IMR-90 (cell line): Measurements from ENCODE around the gene PRKCE.

Source experiments
- BHLHE40 ChIP-seq: fragments of 150-350 bp; IDR thresholded peaks from 2 replicates; pipeline ENCODE4 v1.6.1; 2016; ENCODE audit warnings: mild to moderate bottlenecking, low read depth, low read length
- CEBPB ChIP-seq: IDR thresholded peaks from 2 replicates; pipeline ENCODE4 v1.6.1; 2012; ENCODE audit warnings: low read depth, low read length, improper control_type of control experiment
- CHD1 ChIP-seq: IDR thresholded peaks from 2 replicates; pipeline ENCODE4 v1.6.1; 2012; ENCODE audit warnings: low read depth, low read length, improper control_type of control experiment
- CTCF ChIP-seq: conservative IDR thresholded peaks from 2 replicates; pipeline ENCODE4 v1.5.1; 2012; ENCODE audit warnings: mild to moderate bottlenecking, low read depth, low read length, improper control_type of control experiment
- FOS ChIP-seq: fragments of 150-350 bp; IDR thresholded peaks from 2 replicates; pipeline ENCODE4 v1.6.1; 2016; ENCODE audit warnings: low read depth, low read length
- MAFK ChIP-seq: IDR thresholded peaks from 2 replicates; pipeline ENCODE4 v1.6.1; 2012; ENCODE audit warnings: low read depth, low read length, improper control_type of control experiment
- MAZ ChIP-seq: IDR thresholded peaks from 2 replicates; pipeline ENCODE4 v1.6.1; 2012; ENCODE audit warnings: low read depth, mild to moderate bottlenecking, low read length, improper control_type of control experiment, moderate library complexity, borderline replicate concordance
- MXI1 ChIP-seq: IDR thresholded peaks from 2 replicates; pipeline ENCODE4 v1.6.1; 2012; ENCODE audit warnings: low read depth, mild to moderate bottlenecking, low read length, moderate library complexity, borderline replicate concordance
- POLR2A ChIP-seq: IDR thresholded peaks from 2 replicates; pipeline ENCODE4 v1.6.1; 2012; ENCODE audit warnings: mild to moderate bottlenecking, low read depth, low read length
- RAD21 ChIP-seq: IDR thresholded peaks from 2 replicates; pipeline ENCODE4 v1.6.1; 2012; ENCODE audit warnings: low read length, improper control_type of control experiment
- RCOR1 ChIP-seq: IDR thresholded peaks from 2 replicates; pipeline ENCODE4 v1.6.1; 2012; ENCODE audit warnings: mild to moderate bottlenecking, low read length, improper control_type of control experiment; ENCODE audit not compliant: insufficient replicate concordance
- SMC3 ChIP-seq: fragments of 150-350 bp; IDR thresholded peaks from 2 replicates; pipeline ENCODE4 v1.6.1; 2016; ENCODE audit warnings: low read depth, mild to moderate bottlenecking, antibody characterized with exemption, low read length, moderate library complexity
- USF2 ChIP-seq: fragments of 150-350 bp; IDR thresholded peaks from 2 replicates; pipeline ENCODE4 v1.6.1; 2017; ENCODE audit warnings: mild to moderate bottlenecking, antibody characterized with exemption, low read length, low read depth

GRCh38 chr2:45636008-45636407, 15.5 kb upstream of the PRKCE start:
- no peak for TF ChIP-seq MAZ
- no peak for TF ChIP-seq CTCF
- no peak for TF ChIP-seq POLR2A
- TF ChIP-seq MAFK: no peak
- no peak for TF ChIP-seq RAD21
- no peak for TF ChIP-seq CEBPB
- no peak for TF ChIP-seq SMC3
- TF ChIP-seq BHLHE40: no peak
- TF ChIP-seq USF2: no peak
- no peak for TF ChIP-seq FOS
- TF ChIP-seq CHD1: no peak
- no peak for TF ChIP-seq RCOR1
- TF ChIP-seq MXI1: no peak
